Measurements from ENCODE around the gene KRTAP5-3.

The KRTAP5-3 gene

GRCh38 chr11:1631066-1631568, 22.9 kb upstream of the KRTAP5-3 start:
- TF ChIP-seq SIN3A (IDR thresholded peaks at IDR 0.05; ENCODE audit: borderline replicate concordance, insufficient read depth, low read length) (no peak), REST (IDR thresholded peaks at IDR 0.05; ENCODE audit: insufficient read depth in 1 of 2, low read depth in 2 of 2, low read length in 2 of 2) (no peak), FOXP2 (optimal IDR thresholded peaks at IDR 0.05; ENCODE audit: borderline replicate concordance, extremely low read depth, extremely low read length, insufficient read depth) (no peak), POLR2AphosphoS5 (IDR thresholded peaks at IDR 0.05; ENCODE audit: low read depth, low read length) (no peak), TAF1 (IDR thresholded peaks at IDR 0.05; ENCODE audit: borderline replicate concordance, insufficient read depth, low read length) (no peak)

- TF ChIP-seq POLR2AphosphoS5 (IDR thresholded peaks at IDR 0.05; ENCODE audit: low read depth, low read length), result no peak
- no peak for TF ChIP-seq FOXP2 (optimal IDR thresholded peaks at IDR 0.05; ENCODE audit: borderline replicate concordance, extremely low read depth, extremely low read length, insufficient read depth)
- TF ChIP-seq REST (IDR thresholded peaks at IDR 0.05; ENCODE audit: insufficient read depth in 1 of 2, low read depth in 2 of 2, low read length in 2 of 2), result no peak
- TF ChIP-seq SIN3A (IDR thresholded peaks at IDR 0.05; ENCODE audit: borderline replicate concordance, insufficient read depth, low read length), result no peak
- TF ChIP-seq TAF1 (IDR thresholded peaks at IDR 0.05; ENCODE audit: borderline replicate concordance, insufficient read depth, low read length), result no peak
Measured at GRCh38 chr11:1630271-1630670, 22.0 kb upstream of the KRTAP5-3 start.

GRCh38 chr11:1629326-1630185, 21.3 kb upstream of the KRTAP5-3 start, which contains the start of gene KRTAP5-5:
TSS of gene KRTAP5-5 (plus strand) at chr11:1629775. CDS start at chr11:1629841, 66 bp downstream.
- TF ChIP-seq TAF1 (IDR thresholded peaks at IDR 0.05; ENCODE audit: borderline replicate concordance, insufficient read depth, low read length) (no peak), REST (IDR thresholded peaks at IDR 0.05; ENCODE audit: insufficient read depth in 1 of 2, low read depth in 2 of 2, low read length in 2 of 2) (no peak), POLR2AphosphoS5 (IDR thresholded peaks at IDR 0.05; ENCODE audit: low read depth, low read length) (no peak), SIN3A (IDR thresholded peaks at IDR 0.05; ENCODE audit: borderline replicate concordance, insufficient read depth, low read length) (no peak), FOXP2 (optimal IDR thresholded peaks at IDR 0.05; ENCODE audit: borderline replicate concordance, extremely low read depth, extremely low read length, insufficient read depth) (no peak)

- TF ChIP-seq REST (IDR thresholded peaks at IDR 0.05; ENCODE audit: insufficient read depth in 1 of 2, low read depth in 2 of 2, low read length in 2 of 2) (0 out of 4 replicates have a peak, but pooled peaks of 1 of the 2 experiments have one; percentile 28), SIN3A (IDR thresholded peaks at IDR 0.05; ENCODE audit: borderline replicate concordance, insufficient read depth, low read length) (no peak), TAF1 (IDR thresholded peaks at IDR 0.05; ENCODE audit: borderline replicate concordance, insufficient read depth, low read length) (no peak), POLR2AphosphoS5 (IDR thresholded peaks at IDR 0.05; ENCODE audit: low read depth, low read length) (no peak), FOXP2 (optimal IDR thresholded peaks at IDR 0.05; ENCODE audit: borderline replicate concordance, extremely low read depth, extremely low read length, insufficient read depth) (peak; percentile 64)
Measured at GRCh38 chr11:1628506-1629325, 20.5 kb upstream of the KRTAP5-3 start.
